ENCODE results near the gene P2RX6. TPM values are rescaled to one million over a fixed set of nuclear protein-coding genes. Genes with fewer than 3 reads are reported as not detected.

P2RX6 gene
- total and polyA plus RNA-seq, 9 of the 15 experiments (the other 6 are each of a cell fraction or from before 2014, with no cell fraction given), result 0.01 to 3.9 (median 1.5) TPM; not detected in 1

DNA sequence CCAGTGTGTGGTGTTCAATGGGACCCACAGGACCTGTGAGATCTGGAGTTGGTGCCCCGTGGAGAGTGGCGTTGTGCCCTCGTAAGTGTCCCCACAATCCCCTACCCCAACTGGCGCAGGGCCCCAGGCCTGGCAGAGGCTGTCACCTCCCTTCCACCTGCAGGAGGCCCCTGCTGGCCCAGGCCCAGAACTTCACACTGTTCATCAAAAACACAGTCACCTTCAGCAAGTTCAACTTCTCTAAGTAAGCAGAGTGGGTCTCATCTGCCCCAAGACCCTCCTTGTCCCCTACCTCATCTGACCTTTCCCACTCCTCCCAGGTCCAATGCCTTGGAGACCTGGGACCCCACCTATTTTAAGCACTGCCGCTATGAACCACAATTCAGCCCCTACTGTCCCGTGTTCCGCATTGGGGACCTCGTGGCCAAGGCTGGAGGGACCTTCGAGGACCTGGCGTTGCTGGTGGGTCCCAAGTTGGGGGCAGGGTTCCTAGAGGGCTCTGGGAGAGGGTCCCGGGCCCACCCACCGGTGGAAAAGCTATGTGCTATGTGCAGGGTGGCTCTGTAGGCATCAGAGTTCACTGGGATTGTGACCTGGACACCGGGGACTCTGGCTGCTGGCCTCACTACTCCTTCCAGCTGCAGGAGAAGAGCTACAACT, 8.1 kb downstream of the P2RX6 start (continued):
- TF ChIP-seq RNF2 (IDR thresholded peaks at IDR 0.05) (no peak), SUPT5H (IDR thresholded peaks at IDR 0.05) (no peak), CEBPB (tag; IDR thresholded peaks at IDR 0.05) (no peak), NFYB (IDR thresholded peaks at IDR 0.05; ENCODE audit: extremely low read depth, insufficient read length) (no peak), TAF15 (IDR thresholded peaks at IDR 0.05; ENCODE audit: low read depth, low read length) (no peak), SMC3 (conservative IDR thresholded peaks at IDR 0.05; ENCODE audit: insufficient read depth, low read depth, low read length) (0 out of 2 replicates have a peak, but pooled peaks have one; percentile 21), ZC3H8 (IDR thresholded peaks at IDR 0.05) (no peak), LARP7 (IDR thresholded peaks at IDR 0.05) (no peak), TCF3 (CRISPR knock-in tag; IDR thresholded peaks at IDR 0.05) (no peak), ELF2 (CRISPR knock-in tag; IDR thresholded peaks at IDR 0.05) (no peak), ZFPM2 (CRISPR knock-in tag; IDR thresholded peaks at IDR 0.05) (no peak), ZNF586 (CRISPR knock-in tag; conservative IDR thresholded peaks at IDR 0.05) (0 out of 2 replicates have a peak, but pooled peaks have one; percentile 19)
- TF ChIP-seq, protein P1, sequence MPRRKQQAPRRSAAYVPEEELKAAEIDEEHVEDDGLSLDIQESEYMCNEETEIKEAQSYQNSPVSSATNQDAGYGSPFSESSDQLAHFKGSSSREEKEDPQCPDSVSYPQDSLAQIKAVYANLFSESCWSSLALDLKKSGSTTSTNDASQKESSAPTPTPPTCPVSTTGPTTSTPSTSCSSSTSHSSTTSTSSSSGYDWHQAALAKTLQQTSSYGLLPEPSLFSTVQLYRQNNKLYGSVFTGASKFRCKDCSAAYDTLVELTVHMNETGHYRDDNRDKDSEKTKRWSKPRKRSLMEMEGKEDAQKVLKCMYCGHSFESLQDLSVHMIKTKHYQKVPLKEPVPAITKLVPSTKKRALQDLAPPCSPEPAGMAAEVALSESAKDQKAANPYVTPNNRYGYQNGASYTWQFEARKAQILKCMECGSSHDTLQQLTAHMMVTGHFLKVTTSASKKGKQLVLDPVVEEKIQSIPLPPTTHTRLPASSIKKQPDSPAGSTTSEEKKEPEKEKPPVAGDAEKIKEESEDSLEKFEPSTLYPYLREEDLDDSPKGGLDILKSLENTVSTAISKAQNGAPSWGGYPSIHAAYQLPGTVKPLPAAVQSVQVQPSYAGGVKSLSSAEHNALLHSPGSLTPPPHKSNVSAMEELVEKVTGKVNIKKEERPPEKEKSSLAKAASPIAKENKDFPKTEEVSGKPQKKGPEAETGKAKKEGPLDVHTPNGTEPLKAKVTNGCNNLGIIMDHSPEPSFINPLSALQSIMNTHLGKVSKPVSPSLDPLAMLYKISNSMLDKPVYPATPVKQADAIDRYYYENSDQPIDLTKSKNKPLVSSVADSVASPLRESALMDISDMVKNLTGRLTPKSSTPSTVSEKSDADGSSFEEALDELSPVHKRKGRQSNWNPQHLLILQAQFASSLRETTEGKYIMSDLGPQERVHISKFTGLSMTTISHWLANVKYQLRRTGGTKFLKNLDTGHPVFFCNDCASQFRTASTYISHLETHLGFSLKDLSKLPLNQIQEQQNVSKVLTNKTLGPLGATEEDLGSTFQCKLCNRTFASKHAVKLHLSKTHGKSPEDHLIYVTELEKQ (CRISPR knock-in tag; IDR thresholded peaks at IDR 0.05), result no peak
- TF ChIP-seq, protein P2, sequence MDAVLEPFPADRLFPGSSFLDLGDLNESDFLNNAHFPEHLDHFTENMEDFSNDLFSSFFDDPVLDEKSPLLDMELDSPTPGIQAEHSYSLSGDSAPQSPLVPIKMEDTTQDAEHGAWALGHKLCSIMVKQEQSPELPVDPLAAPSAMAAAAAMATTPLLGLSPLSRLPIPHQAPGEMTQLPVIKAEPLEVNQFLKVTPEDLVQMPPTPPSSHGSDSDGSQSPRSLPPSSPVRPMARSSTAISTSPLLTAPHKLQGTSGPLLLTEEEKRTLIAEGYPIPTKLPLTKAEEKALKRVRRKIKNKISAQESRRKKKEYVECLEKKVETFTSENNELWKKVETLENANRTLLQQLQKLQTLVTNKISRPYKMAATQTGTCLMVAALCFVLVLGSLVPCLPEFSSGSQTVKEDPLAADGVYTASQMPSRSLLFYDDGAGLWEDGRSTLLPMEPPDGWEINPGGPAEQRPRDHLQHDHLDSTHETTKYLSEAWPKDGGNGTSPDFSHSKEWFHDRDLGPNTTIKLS (IDR thresholded peaks at IDR 0.05; ENCODE audit: borderline replicate concordance, low read depth), result no peak

Measured in K562 (cell line).